Forelimb muscle (tissue), 1 donor: Measurements from ENCODE around the gene AGPAT2. TPM values are rescaled to one million over a fixed set of nuclear protein-coding genes. Genes with fewer than 3 reads are reported as not detected.

Experiments
- DNase-seq: peaks from one replicate; pipeline ENCODE4 v3.0.0-alpha.2; 2013; ENCODE audit warnings: low read depth
- polyA plus RNA-seq: library from polyadenylated mRNA; unstranded; fragments of 120-200 nt; gene quantifications from one replicate; pipeline ENCODE4 v1.2.1, GENCODE V29; 2013; ENCODE audit not compliant: insufficient read length

Gene AGPAT2
- polyA plus RNA-seq, 1 donor, result 11.6 TPM

- no peak for DNase-seq
Measured at GRCh38 chr9:136627703-136628102, 59.6 kb downstream of the AGPAT2 start.

- no peak for DNase-seq
Measured at GRCh38 chr9:136626740-136627642, 60.3 kb downstream of the AGPAT2 start.

GRCh38 chr9:136626066-136626725 is 61.1 kb downstream of the AGPAT2 start:
- no peak for DNase-seq

GRCh38 chr9:136625101-136626065 is 61.9 kb downstream of the AGPAT2 start:
- DNase-seq, result no peak

GRCh38 chr9:136624184-136624951 is 62.9 kb downstream of the AGPAT2 start:
- DNase-seq, result no peak

- no peak for DNase-seq
Measured at GRCh38 chr9:136623842-136624183, 63.4 kb downstream of the AGPAT2 start.

Other genes with a start within 250 kb of the AGPAT2 start
- 10.9 TPM for gene INPP5E, start 247.6 kb downstream of the AGPAT2 start, polyA plus RNA-seq
- gene SEC16A, start 204.4 kb downstream of the AGPAT2 start, polyA plus RNA-seq, result 30.9 TPM
- gene NOTCH1, start 141.4 kb downstream of the AGPAT2 start, polyA plus RNA-seq, result 24.8 TPM
- 59.9 TPM for gene EGFL7, start 24.5 kb downstream of the AGPAT2 start, polyA plus RNA-seq
- gene DIPK1B, start 25.1 kb upstream of the AGPAT2 start, polyA plus RNA-seq, result 18.2 TPM
- gene LCN10, start 55.5 kb upstream of the AGPAT2 start, polyA plus RNA-seq, result 20.2 TPM
- gene LCN6, start 61.1 kb upstream of the AGPAT2 start, polyA plus RNA-seq, result 0.18 TPM
- gene LCN8, start 70.8 kb upstream of the AGPAT2 start, polyA plus RNA-seq, result 3.9 TPM
- gene LCN15, start 77.1 kb upstream of the AGPAT2 start, polyA plus RNA-seq, result 0.49 TPM
- 34.8 TPM for gene TMEM141, start 103.9 kb upstream of the AGPAT2 start, polyA plus RNA-seq
- 1.9 TPM for gene CCDC183, start 108.9 kb upstream of the AGPAT2 start, polyA plus RNA-seq
- gene RABL6, start 120.5 kb upstream of the AGPAT2 start, polyA plus RNA-seq, result 59.8 TPM
- 2.4 TPM for gene AJM1, start 155.0 kb upstream of the AGPAT2 start, polyA plus RNA-seq
- gene PHPT1, start 162.0 kb upstream of the AGPAT2 start, polyA plus RNA-seq, result 99.6 TPM
- gene MAMDC4, start 164.9 kb upstream of the AGPAT2 start, polyA plus RNA-seq, result 4.8 TPM
- 312 TPM for gene EDF1, start 178.9 kb upstream of the AGPAT2 start, polyA plus RNA-seq
- 11.0 TPM for gene TRAF2, start 199.1 kb upstream of the AGPAT2 start, polyA plus RNA-seq